Activated CD4-positive, alpha-beta T cell treated with anti-CD3 and anti-CD28 coated beads, Interleukin-2, Interleukin-6, amounts not matched to agents 100 ng/mL and 50 ng/mL, durations not matched to agents 16 hours and 8 hours (primary cell): ENCODE measurements around the gene ROS1.
A peak's percentile ranks its signal among the peaks of the same experiment; 100 is the strongest.
"Not testable (repeated sequence)": the region's sequence is repeated elsewhere in the genome, so short reads cannot be mapped to it uniquely, and the experiment has no call there.

ENCODE experiments used
- DNase-seq: peaks from one replicate; pipeline ENCODE4 v3.0.0-alpha.2; 2020

Gene ROS1

DNA sequence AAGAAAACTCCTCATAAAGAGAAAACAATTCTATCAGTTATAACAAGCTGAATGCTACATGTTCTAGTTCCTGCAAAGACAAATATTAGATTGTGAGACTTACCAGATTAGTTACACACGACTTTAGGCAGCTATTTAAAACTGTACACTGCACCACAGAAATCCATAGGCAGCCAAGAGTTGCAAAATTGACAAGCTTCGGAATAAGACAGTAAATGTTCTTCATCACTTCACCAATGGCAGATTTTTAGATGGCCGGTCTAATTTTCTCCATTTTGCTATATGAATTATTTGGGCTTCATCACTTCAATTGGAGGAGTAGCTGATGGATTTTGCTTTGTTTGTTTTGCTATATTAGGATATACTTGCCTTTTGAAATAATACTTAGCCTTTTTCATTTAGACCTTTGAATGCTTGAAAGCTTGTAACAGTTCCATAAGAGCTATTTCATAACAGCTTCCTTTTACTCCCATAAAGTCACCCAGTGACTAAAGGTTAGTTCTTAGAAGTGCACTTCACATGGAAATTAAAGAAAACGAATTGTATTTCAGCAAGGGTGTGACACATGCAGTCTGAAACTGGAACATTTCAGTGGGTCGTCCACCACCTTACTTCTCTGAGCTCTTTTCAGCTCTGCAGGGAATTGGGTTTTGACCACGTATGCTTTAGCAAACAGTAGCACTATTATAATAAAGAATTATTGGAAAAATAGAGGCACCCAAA, at the start of gene ROS1:
Gene ROS1, minus strand, starts transcription at position 512 of the 723 bp plus-strand sequence. Its CDS starts 286 bp downstream, at position 226.
- no peak for DNase-seq

DNA sequence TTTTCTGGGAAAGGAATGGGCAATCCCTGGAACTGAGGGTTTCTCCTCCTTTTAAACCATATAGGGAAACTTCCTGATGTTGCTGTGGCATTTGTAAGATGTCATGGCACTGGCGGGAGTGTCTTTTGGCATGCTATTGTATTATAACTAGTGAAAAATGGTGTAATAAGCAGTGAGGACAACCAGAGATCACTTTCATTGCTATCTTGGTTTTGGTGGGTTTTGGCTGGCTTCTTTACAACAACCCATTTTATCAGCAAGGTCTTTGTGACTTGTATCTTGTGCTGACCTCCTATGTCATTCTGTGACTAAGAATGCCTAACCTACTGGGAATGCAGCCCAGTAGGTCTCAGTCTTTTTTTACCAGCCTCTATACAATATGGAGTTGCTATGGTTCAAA, 47.7 kb upstream of the ROS1 start:
- no peak for DNase-seq

DNA sequence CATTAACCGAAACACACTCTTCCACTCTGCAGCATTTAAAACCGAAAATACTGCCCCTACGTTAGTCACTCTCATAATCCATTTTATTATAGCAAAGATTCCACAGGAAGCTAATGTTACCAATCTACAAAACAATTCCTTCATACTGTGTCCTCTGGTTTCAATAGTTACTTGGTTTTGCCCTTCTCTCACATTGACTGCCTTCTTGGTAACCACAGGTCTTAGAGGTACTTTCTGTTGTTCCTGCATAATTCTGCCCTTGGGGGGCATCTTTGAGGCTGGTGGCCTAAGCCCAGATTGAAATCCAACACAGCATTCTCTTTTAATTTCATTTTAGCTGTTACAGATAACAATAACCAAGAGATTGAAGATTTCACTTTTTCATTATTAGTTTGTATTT, 46.9 kb upstream of the ROS1 start:
- DNase-seq = no peak

DNA sequence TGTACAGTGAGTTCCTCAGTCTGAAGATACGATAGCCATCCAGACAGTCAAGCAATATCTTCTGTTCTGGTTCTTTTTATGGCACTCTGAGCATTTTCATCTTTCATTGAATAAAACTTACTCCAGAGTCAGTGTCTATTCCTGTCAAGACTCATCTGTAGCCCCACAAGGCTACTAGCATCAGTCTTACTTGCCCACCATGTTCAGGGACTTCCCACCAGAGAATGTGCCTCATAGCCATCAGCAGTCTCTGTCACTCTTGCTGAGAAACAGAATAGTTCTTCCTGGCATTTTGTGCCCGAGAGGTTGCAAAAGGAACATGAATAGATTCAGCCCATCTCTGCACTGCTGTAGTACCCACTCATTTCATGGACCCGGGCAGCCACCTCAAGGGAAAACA, 44.0 kb upstream of the ROS1 start:
- no peak for DNase-seq

DNA sequence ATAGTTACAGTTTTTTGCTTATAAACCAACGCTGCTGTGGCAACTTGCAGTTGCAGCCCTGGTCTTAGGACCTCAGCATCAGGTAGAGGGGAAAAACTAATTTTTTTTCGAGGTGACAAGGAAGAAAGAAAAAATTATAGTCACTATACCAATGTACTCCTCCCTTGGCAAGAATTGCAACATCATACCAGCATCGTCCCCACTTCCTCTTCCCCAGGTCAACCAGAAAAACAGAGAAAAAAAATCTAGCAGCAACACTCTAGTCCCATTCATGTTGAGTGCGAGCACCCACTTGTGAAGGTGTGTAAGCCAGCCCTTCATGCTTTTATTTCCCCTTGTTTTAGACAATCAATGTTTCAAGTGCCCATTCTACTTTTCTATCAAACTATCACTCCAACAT, 43.6 kb upstream of the ROS1 start:
- DNase-seq = no peak

DNA sequence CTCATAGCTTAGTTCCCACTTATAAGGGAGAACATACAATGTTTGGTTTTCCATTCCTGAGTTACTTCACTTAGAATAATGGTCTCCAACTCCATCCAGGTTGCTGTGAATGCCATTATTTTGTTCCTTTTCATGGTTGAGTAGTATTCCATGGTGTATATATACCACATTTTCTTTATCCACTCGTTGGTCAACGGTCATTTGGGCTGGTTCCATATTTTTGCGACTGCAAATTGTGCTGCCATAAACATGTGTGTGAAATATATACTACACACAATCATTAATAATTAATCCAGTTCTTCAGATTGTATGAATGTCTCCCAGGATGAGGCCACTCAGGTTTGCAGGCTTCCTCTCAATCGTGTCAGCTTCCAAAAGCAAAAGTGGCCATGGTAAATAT, 42.8 kb upstream of the ROS1 start:
- not testable (repeated sequence) for DNase-seq

DNA sequence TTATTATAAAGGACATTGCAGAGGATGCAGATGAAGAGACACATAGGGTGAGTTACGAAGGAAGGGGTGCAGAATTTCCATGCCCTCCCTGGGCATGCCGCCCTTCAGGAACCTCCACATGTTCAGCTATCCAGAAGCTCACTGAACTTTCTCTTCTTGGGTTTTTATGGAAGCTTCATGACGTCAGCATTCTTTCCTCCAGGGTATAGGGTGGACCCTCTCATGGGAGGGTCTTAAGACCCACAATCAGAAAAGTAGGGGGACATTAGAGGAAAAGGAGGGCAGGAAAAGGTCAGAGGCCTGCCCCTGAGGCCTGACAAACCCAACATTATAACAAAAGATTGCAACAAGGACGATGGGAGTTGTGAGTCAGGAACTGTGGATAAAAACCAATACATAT, 42.1 kb upstream of the ROS1 start:
- DNase-seq = no peak

DNA sequence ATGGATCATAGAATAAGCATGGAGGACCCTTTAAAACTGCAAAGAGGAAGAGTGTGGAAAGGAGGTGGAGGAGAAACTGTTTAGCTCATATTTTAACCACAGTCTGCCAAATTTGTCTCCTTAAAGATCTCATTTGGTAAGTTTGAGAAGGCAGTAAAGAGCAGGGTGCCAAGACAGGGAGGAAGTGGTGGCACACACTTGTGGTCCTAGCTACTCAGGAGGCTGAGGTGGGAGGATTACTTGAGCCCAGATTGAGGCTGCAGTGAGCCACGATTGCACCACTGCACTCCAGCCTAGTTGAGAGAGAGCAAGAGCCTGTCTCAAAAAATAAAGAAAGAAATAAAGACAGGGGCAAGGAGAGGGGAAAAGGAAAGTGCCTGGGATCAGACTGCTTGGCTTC, 39.9 kb upstream of the ROS1 start:
- peak; percentile 31 for DNase-seq

DNA sequence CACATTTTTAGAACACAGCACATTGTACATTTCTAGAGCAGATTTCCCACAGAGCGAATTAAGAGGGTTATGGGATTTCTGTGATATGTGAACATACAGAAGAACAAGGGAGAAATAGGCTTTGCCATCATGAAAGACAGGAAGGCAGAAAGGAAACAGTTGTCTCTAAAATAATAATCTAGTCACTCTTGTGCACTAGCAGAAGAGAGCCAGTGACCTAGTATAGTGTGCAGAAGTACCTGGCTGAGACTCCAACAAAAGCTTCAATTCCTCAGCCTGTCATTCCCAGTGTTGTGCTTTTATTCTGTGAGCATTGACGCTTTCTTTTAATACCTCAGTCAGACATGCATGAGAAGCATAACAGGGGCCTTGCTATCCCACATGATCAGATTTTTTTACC, 39.0 kb upstream of the ROS1 start:
- no peak for DNase-seq

DNA sequence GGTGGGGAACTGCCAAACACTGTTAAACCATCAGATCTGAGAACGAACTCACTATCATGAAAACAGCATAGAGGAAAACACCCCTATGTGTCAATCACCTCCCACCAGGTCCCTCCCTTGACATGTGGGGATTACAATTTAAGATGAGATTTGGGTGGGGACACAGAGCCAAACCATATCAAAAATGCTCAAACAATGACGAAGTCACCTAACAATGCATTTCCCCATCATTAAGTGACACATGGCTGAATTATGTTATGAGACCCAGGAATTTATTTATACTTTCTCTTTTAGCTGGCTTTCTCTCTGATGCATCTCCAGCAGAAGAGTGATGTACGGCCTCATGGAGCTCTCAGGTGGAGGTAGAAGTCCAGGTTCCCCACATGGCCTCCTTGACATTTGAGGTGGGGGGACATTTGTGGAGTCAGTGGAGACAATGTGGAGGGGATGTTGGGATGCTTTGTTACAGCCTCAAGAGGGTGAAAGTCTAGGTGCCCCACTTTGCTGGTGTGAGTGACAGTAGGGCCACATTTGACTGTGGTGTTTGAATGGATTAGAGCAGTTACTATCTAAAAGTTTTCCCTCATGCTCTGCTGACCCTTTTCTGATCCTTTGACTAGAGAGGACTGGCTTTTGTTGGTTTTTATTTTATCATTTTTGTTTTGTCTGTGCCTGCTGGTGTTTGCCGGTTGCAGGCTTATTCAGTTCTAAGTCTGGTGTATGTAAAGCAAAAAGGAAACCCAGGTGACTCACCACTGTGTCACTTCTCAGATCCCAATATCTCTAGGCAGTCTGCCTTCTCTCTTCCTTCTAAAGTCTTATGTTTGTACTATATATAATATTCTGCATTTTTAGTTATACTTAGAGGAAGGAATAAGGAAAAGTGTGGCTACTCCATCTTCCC, 38.3 kb upstream of the ROS1 start:
- peak; percentile 63 for DNase-seq

DNA sequence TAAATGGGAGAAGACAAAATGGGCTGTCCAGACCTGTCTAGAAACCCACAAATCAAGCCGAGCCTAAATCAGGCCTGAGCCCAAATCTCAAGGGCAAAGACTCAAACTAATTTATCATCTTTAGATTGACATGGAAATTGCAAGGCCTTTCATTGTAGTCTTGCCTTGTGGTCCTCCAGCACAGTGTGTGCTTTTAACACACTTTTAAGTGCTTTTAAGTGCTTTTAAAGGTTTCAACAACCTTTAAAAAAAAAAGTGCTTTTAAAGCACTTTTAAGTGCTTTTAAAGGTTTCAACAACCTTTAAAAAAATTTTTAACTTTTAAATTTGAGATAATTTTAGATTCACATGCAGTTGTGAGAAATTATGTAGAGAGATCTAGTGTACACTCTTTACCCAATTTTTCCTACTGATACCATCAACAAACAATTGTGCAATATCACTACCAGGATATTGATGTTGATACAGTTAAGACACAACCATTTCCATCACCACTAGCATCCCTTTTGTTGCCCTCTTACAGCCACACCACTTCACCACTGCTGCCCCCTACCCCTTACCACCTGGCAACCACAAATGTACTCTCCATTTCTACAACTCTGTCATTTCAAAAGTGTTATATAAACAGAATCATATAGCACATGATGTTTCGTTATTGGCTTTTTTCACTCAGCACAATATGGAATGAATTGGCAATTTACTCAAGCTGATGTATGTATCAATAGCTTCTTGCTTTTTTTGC, 33.6 kb upstream of the ROS1 start:
- peak; percentile 46 for DNase-seq

DNA sequence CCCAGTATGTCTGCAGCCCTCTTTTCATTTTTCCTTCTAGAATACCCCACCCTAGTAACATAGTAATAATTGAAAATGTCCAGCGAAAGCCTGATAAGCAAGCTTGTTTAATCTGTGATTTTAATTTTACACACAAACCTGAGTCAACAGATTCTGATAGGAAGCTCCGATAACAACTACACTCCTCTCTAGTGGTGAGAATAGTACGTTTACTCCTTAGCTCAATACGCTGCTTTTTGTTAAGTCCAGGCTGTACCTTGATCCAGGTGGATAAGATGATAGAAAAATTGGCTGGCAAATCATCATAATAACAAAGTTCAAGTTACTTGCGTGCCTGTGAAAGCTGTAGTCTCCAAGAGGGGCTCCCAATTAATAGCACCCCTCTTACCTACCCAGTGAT, 31.3 kb upstream of the ROS1 start:
- no peak for DNase-seq

DNA sequence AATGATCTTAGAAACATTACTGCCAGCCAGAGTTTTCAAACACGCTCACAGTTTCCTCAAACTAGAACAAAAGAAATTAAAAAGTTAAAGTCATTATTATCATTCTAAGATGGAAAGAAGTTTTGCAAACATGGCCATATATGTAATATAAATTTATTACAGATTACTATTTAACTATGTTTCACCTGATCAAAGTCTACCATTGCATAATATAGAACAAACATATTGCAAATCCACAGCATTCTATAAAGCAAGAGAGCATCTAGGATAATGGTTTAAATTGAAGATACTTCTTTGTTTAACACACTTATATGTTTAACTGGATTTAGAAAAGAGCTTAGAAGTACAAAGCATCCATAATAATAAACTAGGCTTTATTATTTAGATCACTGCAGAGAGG, 30.5 kb upstream of the ROS1 start:
- no peak for DNase-seq

DNA sequence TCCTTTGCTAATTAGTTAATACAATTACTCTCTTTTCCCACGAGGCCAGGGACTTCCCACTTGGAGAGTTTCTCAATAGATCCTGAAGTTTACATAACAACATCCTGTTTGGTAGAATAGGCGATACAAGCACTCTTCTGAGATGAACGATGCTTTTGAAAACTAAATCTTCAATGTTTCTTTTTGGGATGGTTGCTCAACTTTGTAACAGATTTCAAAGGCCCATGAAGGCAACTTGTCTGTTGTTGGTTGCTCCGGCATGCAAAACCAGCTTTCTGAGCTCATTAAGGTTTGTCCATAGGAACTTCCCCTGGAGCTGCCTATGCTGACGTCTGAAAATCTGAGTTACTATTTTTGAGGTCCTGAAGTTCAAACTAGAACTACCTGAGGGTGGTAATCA, 25.9 kb upstream of the ROS1 start:
- DNase-seq = no peak

DNA sequence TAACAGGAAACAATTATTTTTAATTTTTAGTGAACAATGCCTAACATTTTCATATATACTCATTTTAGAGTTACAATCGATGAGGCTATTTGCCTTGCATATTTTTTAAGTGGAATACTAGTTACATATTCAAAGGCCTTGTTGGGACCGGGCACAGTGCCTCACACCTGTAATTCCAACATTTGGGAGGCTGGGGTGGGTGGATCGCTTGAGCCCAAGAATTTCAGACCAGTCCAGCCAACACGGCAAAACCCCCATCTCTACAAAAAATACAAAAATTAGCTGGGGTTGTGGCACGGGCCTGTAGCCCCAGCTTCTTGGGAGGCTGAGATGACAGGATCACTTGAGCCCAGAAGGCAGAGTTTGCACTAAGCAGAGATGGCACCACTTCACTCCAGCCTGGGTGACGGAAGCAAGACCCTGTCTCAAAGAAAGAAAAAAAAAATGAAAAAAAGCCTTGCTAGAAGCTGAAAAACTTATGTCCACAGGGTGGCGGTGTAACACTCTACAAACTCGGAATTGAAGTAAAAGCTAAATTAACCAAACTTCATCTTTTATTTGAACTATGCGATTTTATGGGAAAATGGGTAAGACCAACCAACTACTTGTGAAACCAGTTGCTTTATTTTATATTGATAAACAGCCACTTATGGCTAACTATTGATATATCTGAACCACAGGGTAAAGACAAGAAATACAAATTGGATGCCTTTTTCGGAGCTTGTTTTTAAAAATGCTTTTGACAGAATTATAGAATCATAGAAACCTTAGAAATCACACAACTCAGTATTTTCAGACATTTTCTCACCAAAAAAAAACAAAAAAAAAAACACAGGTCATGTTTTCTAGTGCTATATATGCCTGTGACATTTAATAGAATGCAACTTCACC, 24.1 kb upstream of the ROS1 start:
- peak; percentile 56 for DNase-seq

DNA sequence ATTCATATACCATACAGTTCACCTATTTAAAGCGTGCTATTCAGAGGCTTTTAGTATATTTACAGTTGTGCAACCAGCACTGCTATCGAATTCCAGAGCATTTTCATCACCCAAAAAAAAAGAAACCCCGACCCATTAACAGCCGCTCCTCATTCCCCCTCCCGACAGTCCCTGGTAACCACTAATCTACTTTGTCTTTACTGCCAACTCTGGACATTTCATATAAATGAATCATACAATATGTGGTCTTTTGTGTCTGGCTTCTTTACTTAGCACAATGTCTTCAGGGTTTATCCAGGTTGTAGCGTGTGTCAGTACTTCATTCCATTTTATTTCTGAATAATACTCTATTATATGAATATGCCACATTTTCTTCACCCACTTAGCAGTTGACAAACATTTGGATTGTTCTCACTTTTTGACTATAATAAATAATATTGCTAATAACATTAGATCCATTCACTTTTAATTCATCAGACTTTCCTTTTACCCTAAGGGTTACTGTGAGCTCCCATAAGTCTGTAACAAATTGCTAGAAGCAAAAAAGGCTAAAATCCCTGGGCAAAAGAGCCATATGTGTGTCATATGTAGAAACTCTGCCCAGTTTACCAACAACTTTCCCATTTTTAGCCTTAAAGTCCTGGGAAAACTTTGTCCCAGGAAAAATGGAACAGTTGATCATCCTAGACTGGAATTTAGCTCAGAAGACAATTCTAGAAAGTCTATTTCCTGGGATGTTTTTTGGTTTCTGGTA, 23.2 kb upstream of the ROS1 start:
- no peak for DNase-seq

DNA sequence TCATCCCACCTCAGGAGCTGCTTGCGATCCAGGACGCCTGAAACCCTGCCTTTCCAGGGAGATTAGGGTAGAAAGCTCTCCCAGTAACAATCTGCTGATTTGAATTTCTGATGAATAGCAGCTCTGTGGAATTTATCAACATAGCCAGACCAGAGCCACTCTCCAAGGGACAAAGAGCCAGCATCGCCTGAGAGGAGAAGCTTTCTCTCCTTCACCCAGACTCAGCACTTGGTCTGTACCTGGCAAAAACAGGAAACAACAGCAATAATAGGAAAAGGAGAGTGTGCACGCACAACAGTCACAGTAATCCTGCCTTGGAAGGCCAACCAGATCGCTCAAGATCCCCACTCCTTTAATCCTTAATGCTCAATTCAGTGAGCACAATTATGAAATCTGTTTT, 22.3 kb upstream of the ROS1 start:
- DNase-seq = no peak

DNA sequence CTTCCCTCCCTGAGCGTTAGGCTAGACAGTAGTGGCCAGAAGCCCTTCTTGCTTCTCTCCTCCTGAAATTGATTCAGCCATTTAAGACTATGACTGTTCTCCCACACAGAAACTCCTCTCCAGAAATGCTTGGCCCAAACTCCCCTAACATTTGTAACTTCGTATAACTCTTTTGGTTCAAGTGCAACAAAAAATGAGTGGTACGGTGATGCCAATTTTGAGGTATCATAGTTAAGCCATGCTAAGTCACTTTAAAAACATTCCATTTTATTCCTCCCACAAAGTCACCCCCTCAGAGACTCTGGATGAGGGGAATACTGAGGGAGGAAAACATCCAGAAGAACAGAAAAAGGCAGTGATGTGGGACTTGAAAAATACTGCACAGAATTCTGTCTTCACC, 21.1 kb upstream of the ROS1 start:
- DNase-seq = no peak

DNA sequence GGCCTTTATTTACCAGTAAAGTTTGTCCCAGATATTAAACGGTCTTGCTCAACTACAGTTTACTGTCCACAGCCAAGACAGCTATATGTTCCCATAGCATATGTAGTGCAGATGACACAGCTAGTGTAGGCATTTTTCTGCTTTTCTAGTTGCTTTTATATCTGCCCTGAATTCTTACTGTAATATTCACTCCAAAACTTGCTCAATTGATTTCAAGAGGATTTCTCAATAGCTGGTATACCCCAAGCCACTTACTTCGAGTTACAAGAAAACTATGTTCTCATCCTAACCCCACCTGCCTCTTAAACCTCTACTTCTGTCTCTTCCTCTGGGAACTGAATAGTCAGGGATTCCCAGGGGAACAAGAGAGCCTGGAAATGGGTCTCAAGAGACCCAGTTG, 18.9 kb upstream of the ROS1 start:
- DNase-seq = no peak

DNA sequence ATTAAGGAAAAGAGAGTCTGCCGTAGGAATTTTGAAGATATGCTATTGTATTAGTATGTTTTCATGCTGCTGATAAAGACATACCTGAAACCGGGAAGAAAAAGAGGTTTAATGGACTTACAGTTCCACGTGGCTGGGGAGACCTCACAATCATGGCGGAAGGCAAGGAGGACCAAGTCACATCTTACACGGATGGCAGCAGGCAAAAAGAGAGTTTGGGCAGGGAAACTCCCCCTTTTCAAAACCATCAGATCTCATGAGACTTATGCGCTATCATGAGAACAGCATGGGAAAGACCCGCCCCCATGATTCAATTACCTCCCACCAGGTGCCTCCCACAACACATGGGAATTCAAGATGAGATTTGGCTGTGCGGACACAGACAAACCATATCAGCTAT, 16.6 kb upstream of the ROS1 start:
- DNase-seq = not testable (repeated sequence)

DNA sequence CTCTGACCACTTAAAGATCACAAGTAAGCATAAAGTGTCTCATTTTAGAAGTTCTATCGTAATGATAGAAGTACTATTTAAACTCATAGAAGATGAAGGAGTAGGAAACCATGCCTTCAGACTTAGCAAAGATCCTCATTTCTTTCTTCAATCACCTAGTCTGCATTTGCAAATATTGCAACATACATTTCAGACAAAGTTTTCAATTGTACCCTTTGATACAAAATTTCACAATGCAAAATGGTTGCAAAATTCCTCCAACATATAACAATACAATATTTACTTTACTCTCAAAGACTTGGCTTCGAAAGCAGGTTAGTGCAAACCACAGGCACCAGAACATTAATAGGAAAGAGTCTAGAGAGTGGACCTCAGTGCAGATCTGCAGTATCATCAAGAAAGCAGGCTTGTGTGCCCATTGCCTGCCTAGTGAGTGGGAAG, 16.1 kb upstream of the ROS1 start:
- DNase-seq = no peak
